Pancreas (tissue), 10 donors: ENCODE measurements around the gene KCTD21. TPM values are rescaled to one million over a fixed set of nuclear protein-coding genes. Genes with fewer than 3 reads are reported as not detected.

Experiments
- ATAC-seq, 4 donors: fragments of 200-7000 bp; cut with Tn5 transposase; one replicate each; pipeline versions ENCODE4 v1.8.0 to v1.9.1; 2020; ENCODE audit warnings: mild to moderate bottlenecking in 4 of 4, moderate library complexity in 4 of 4
- DNase-seq, 6 donors: peaks; one replicate each; pipeline ENCODE4 v3.0.0-alpha.2; 2020
- FAIRE-seq: peaks from 2 replicates; lab custom pipeline; 2012; peaks lifted over from hg19 to GRCh38; lab: Jason Lieb, UNC
- H3K27ac ChIP-seq, 4 donors: fragments of 200-600 bp; sonication (generic); 1 replicate in 3 of 4; 2 replicates in 1 of 4; pipeline versions ENCODE4 v1.5.0 to v1.8.0; 2020
- H3K27me3 ChIP-seq, 4 donors: fragments of 200-600 bp; one replicate each; pipeline ENCODE4 v1.8.0; 2021
- H3K36me3 ChIP-seq, 3 donors: fragments of 200-600 bp; sonication (generic) in 1 of 3; one replicate each; pipeline versions ENCODE4 v1.5.0 to v1.8.0; 2020 to 2021
- H3K4me1 ChIP-seq, 3 donors: fragments of 200-600 bp; one replicate each; pipeline ENCODE4 v1.8.0; 2021
- H3K4me3 ChIP-seq, 4 donors: fragments of 200-600 bp; sonication (generic) in 2 of 4; one replicate each; pipeline versions ENCODE4 v1.5.0 to v1.8.0; 2020 to 2021
- H3K9me3 ChIP-seq, 4 donors: fragments of 200-600 bp; one replicate each; pipeline ENCODE4 v1.8.0; 2021
- WGBS, 2 donors: extraction: QIAGEN DNeasy Blood & Tissue Kit; methylation state at CpG; one replicate each; pipeline ENCODE4 v1.1.7; 2013; 5-methylcytosine and 5-hydroxymethylcytosine counted together
- intact Hi-C, 3 donors: fragments of 100-400 bp; cut with DNase I; formaldehyde crosslinking; loops; one replicate each; pipeline versions ENCODE4 v1.11.1 to v1.14.2; 2022
- polyA plus RNA-seq, 2 donors: library from polyadenylated mRNA; stranded (reverse); fragments of 200-250 nt; gene quantifications; one replicate each; pipeline ENCODE4 v1.2.3, GENCODE V29; 2013
- total RNA-seq, 6 donors: library from RNA; stranded (reverse); fragmentation: NEBNext Ultra II Directional in 4 of 6; extraction: Animal tissue kit (Norgen Biotek cat#: 25700) in 4 of 6; gene quantifications; one replicate each; pipeline versions ENCODE4 v1.2.1 to v1.2.4, GENCODE V29; 2021 to 2023
- TF ChIP-seq, protein P1 (sequence below), 4 donors: fragments of 200-600 bp; sonication (generic) in 3 of 4; IDR thresholded peaks; one replicate each; pipeline versions ENCODE4 v1.5.0 to v1.8.0; 2021; ENCODE audit warnings: antibody characterized with exemption in 4 of 4
- donor health status: healthy with polysubstance abuse.
- donor health status: DM: no; HTN: no; CAD: no; lungs with moderate emphysema.
- donor health status: DM: no; HTN: no; CAD: no.
- donor health status: control.
- donor health status: control.
- donor health status: Bipolar disorder and iron deficiency.
- donor health status: DM: yes; HTN: yes; CAD: no.
- donor health status: DM: no; HTN: no; CAD: no.
- donor health status: DM: no; HTN: no; CAD: no.
- donor health status: DM: yes; HTN: yes; CAD: no.

Gene KCTD21
- total and polyA plus RNA-seq, 8 donors = 1.9 to 4.8 (median 2.7) TPM

GRCh38 chr11:78149646-78150045 is 38.8 kb downstream of the KCTD21 start:
- TF ChIP-seq, protein P1, sequence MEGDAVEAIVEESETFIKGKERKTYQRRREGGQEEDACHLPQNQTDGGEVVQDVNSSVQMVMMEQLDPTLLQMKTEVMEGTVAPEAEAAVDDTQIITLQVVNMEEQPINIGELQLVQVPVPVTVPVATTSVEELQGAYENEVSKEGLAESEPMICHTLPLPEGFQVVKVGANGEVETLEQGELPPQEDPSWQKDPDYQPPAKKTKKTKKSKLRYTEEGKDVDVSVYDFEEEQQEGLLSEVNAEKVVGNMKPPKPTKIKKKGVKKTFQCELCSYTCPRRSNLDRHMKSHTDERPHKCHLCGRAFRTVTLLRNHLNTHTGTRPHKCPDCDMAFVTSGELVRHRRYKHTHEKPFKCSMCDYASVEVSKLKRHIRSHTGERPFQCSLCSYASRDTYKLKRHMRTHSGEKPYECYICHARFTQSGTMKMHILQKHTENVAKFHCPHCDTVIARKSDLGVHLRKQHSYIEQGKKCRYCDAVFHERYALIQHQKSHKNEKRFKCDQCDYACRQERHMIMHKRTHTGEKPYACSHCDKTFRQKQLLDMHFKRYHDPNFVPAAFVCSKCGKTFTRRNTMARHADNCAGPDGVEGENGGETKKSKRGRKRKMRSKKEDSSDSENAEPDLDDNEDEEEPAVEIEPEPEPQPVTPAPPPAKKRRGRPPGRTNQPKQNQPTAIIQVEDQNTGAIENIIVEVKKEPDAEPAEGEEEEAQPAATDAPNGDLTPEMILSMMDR (IDR thresholded peaks at IDR 0.05) = no peak
- H3K4me1 ChIP-seq = no peaks in the 10 kb centered on the region
- no peak for FAIRE-seq
- H3K27ac ChIP-seq = no peak overlapping the region
- ATAC-seq = no peak
- 42 to 46% methylated on average over 1 of the region's 1 CpG for WGBS, 2 donors
- no peaks in the 10 kb centered on the region for H3K36me3 ChIP-seq
- no peak overlapping the region for H3K4me3 ChIP-seq
- H3K9me3 ChIP-seq = no peaks in the 10 kb centered on the region
- no peak for DNase-seq
- no peaks in the 10 kb centered on the region for H3K27me3 ChIP-seq
- intact Hi-C loops = no loop called here

- DNase-seq = no peak
- Histone ChIP-seq H3K4me1 (no peaks in the 10 kb centered on the region), H3K27ac (no peak overlapping the region), H3K4me3 (no peak overlapping the region), H3K9me3 (no peaks in the 10 kb centered on the region), H3K27me3 (no peaks in the 10 kb centered on the region), H3K36me3 (no peaks in the 10 kb centered on the region)
- no peak for ATAC-seq
- no peak for FAIRE-seq
- WGBS, 2 donors = 79 to 92% methylated on average over 2 of the region's 2 CpGs
- intact Hi-C loops = no loop called here
- TF ChIP-seq, protein P1 (IDR thresholded peaks at IDR 0.05) = no peak
Observed at GRCh38 chr11:78147807-78148206, 40.6 kb downstream of the KCTD21 start.

GRCh38 chr11:78145511-78146025 is 42.9 kb downstream of the KCTD21 start:
- Histone ChIP-seq H3K4me1 (no peaks in the 10 kb centered on the region), H3K9me3 (no peaks in the 10 kb centered on the region), H3K27ac (no peak overlapping the region), H3K4me3 (no peak overlapping the region), H3K36me3 (no peaks in the 10 kb centered on the region), H3K27me3 (no peaks in the 10 kb centered on the region)
- TF ChIP-seq, protein P1 (IDR thresholded peaks at IDR 0.05) = no peak
- no peak for DNase-seq
- 89 to 97% methylated on average over 1 of the region's 1 CpG for WGBS, 2 donors
- FAIRE-seq = no peak
- ATAC-seq = no peak
- intact Hi-C loops = no loop called here

DNA sequence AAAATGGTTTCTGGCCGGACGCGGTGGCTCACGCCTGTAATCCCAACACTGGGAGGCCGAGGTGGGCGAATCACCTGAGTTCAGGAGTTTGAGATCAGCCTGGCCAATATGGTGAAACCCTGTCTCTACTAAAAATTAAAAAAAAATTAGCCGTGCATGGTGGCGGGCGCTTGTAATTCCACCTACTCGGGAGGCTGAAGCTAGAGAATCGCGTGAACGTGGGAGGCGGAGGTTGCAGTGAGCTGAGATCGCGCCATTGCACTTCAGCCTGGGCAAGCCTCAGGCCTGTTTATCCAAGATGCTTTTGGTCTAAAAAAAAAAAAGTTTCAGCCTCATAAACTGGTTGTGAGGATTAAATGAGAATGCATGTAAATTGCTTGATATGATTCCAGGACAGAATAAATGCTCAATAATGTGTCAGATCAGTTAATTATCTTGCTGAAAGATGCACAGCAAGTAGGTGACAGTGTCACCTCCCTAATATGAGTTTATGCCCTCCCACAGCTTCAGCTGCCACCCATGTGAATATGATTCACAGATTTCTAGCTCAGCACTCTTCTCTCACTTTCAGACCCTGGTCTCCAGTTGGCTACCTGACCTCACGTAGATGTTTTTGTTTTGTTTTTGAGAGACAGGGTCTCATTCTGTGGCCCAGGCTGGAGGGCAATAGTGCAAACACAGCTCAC is 47.9 kb downstream of the KCTD21 start:
- Histone ChIP-seq H3K4me3 (peak overlapping the region; percentile 64 to 82 (median 66)), H3K27ac (no peak overlapping the region), H3K4me1 (peaks cover 0 to 8% (median 0%) of the 10 kb centered on the region in 3 donors), H3K9me3 (no peaks in the 10 kb centered on the region), H3K27me3 (no peaks in the 10 kb centered on the region), H3K36me3 (no peaks in the 10 kb centered on the region)
- no peak for FAIRE-seq
- intact Hi-C loops = no loop called here
- no peak for DNase-seq
- ATAC-seq = no peak
- TF ChIP-seq, protein P1 (IDR thresholded peaks at IDR 0.05) = no peak
- WGBS, 2 donors = 66 to 69% methylated on average over 17 of the region's 17 CpGs
